Measurements from ENCODE around the gene MARCHF9.

The MARCHF9 gene

GRCh38 chr12:57737467-57738460 is 17.1 kb upstream of the MARCHF9 start:
- no peak for DNase-seq (ENCODE audit: low spot score)

GRCh38 chr12:57738661-57739237 is 16.2 kb upstream of the MARCHF9 start, which contains the start of gene AGAP2:
Gene AGAP2 (minus strand): TSS chr12:57738742. CDS start chr12:57738246, 496 bp downstream.
- no peak for DNase-seq (ENCODE audit: low spot score)

- DNase-seq (ENCODE audit: low spot score), result no peak
Measured at GRCh38 chr12:57739387-57739786, 15.5 kb upstream of the MARCHF9 start.

- DNase-seq (ENCODE audit: low spot score), result no peak
Measured at GRCh38 chr12:57739914-57740538, 14.9 kb upstream of the MARCHF9 start.

GRCh38 chr12:57740656-57741412 is 14.1 kb upstream of the MARCHF9 start:
- DNase-seq (ENCODE audit: low spot score), result no peak

DNA sequence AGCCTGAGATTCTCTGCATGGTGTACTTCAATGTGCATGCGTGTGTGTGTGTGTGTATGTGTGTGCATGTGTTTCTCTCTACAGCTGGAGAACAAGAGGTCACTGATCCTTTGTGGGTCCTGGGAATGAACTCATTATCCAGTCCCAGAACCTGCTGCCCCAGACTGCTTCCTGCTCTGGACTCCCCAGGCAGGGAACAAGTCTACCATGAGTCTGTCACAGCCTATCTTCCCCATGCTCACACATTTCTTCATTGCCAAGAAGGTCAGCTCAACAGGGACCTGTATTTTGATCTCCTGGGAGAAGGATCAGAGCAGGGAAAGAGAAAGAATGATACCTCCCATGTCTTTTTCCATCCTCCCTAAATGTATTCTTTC is 13.5 kb upstream of the MARCHF9 start:
- no peak for DNase-seq (ENCODE audit: low spot score)

- DNase-seq (ENCODE audit: low spot score), result no peak
Measured at GRCh38 chr12:57741844-57742738, 12.8 kb upstream of the MARCHF9 start.

DNA sequence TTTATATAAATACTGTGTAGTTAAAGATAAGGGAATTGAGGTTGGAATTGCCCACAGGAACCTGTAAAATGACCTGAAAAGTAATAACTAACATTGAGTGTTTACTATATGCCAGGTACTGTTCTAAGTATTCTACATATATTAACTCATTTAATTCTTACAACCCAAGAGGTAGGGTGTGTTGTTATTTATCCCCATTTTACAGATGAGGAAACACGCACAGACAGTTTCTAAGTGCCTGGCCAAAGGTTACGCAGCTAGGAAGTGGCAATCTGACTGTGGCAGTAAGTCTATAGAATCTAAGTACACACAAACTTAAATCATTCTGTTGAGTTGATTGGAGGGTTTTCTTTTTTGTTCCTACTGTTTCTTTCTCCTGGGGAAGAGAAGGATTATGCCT is 11.1 kb upstream of the MARCHF9 start:
- no peak for DNase-seq (ENCODE audit: low spot score)

DNA sequence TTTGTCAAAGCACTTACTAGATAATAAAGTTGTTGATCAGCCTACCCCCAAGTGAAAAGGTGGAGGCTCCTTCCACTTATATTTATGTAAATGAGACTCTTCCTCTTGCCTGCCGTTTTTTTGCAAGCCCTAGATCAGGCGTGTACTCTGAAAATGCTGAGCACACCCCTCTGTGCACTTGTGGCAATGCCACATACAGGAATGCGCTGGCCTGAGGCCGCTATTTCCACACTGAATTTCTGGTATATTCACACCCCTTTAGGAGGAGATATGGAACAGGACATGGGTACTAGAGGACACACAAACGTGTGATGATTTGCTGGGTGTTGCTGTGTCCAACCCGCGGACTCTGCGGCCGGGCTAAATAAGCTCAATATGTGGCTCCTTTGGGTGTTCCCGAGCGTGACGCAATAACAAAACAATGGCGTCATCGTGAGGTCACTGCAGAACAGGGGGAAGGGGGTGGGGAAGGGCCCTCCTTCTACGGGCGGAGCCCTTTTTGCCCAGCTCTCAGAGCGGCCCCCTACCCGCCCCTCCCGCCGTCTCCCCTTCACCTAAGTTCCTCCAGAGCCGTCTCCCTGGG is 10.6 kb upstream of the MARCHF9 start:
- no peak for DNase-seq (ENCODE audit: low spot score)

GRCh38 chr12:57744777-57745484 is 10.0 kb upstream of the MARCHF9 start, which contains the start of gene TSPAN31:
Gene TSPAN31 (plus strand): TSS chr12:57745039. CDS start chr12:57745155, 116 bp downstream.
- peak; percentile 98 for DNase-seq (ENCODE audit: low spot score)

GRCh38 chr12:57745485-57745881 is 9.4 kb upstream of the MARCHF9 start:
- no peak for DNase-seq (ENCODE audit: low spot score)

- no peak for DNase-seq (ENCODE audit: low spot score)
Measured at GRCh38 chr12:57746025-57746424, 8.9 kb upstream of the MARCHF9 start.

GRCh38 chr12:57749061-57749460 is 5.8 kb upstream of the MARCHF9 start:
- DNase-seq (ENCODE audit: low spot score), result no peak

GRCh38 chr12:57750561-57751431 is 4.1 kb upstream of the MARCHF9 start:
- DNase-seq (ENCODE audit: low spot score), result no peak

DNA sequence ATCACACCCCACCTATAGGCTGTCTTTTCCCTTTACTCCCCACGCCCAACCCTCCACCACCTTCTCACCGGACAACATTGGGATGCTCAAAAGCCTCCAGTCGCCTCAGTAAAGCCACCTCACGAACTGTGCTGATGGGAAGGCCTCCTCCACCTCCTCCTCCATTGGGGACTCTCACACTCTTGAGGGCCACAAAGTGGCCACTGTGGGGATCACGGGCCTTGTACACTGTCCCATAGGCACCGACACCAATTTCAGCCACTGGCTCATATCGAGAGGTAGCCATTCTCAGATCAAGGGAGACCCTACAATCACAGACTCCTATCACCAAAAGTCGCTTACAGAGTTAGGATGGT is 3.5 kb upstream of the MARCHF9 start:
- DNase-seq (ENCODE audit: low spot score), result no peak

- DNase-seq (ENCODE audit: low spot score), result peak; percentile 100
Measured at GRCh38 chr12:57751788-57752667, 2.9 kb upstream of the MARCHF9 start, which contains the start of gene CDK4. Gene CDK4 (minus strand): TSS chr12:57752310. CDS start chr12:57751717, 593 bp downstream.

DNA sequence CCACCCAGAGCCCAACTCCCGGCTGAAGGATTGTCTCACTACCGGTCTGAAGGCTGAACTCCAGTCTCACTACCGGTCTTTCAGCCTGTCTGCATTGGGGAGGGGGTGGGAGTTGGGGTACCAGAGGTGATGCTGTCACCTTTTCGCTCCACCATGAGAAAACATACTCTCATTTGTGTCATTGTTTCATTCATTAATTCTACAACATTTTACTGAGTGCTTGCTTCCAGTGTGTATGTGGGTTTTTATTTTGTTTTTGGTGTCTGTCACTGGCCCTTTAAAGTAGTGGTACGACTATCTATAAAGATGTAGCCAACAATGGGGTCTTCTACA is 2.3 kb upstream of the MARCHF9 start:
- no peak for DNase-seq (ENCODE audit: low spot score)

- no peak for DNase-seq (ENCODE audit: low spot score)
Measured at GRCh38 chr12:57753756-57754337, 1.1 kb upstream of the MARCHF9 start.
